ENCODE results near the gene ZNRF3.
"Not testable (repeated sequence)": the region's sequence is repeated elsewhere in the genome, so short reads cannot be mapped to it uniquely, and the experiment has no call there.

Gene ZNRF3

DNA sequence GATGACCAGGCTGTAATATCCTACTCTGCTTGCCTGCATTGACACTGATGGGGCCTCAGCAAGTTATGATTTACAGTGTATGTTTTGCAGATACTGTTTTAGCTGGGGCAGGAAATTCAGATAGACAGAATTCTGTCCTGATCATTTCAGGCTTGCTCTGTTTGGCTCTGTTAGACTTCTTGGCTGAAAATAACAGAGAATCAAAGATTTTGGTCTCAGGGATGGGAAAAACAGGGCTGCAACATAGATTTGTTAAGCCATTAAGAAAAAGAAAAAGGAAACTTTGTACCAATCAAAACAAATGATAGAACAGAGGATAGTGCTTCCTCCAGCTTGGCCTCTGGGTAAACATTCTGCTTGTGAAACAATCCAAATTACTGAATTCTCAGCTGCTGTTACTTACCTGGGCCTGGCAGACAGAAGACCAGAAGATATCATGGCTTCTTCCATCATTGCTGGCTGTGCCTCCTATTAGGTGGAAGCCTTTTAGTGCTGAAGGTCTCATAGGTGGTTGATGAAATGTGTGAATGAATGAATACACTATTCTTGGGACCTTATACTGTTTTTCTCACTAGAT is 22.0 kb downstream of the ZNRF3 start:
- no peak for FAIRE-seq
- no peak for DNase-seq (ENCODE audit: insufficient read length, low spot score)

GRCh38 chr22:28906312-28906711 is 22.9 kb downstream of the ZNRF3 start:
- DNase-seq (ENCODE audit: insufficient read length, low spot score) (no peak), FAIRE-seq (no peak)

DNA sequence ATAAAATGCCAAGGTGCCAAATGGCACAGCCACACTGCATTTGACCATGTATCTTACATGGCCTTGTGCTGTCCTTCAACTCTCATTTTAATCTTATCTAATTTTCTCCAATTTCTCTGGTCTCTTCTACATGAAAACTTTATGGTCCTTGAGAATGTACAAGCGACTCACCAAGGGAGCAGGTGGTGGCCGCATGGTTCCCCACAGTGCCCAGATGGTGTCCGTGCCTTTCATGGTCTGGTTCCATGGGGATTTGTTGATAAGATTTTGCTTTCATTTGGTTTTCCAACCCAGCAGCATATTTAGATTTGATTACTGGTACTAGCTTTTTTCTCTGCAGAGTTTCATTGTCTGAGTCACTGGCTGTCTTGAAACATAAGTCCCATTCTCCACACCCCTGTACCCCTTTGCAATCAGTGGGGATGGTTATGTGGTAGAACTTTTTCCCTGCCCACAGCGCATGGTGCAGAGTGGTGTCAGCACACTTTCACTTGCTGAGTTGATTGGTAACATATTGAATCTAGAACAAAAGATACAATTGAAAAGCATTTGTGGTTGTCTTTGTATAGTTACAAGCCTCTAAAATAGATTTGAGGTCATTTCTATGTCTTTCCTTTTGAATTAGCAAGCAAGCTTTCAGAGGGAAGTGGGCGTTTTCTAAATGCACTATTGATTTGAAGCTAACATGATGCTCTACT is 24.1 kb downstream of the ZNRF3 start:
- no peak for FAIRE-seq
- no peak for DNase-seq (ENCODE audit: insufficient read length, low spot score)

GRCh38 chr22:28908810-28909209 is 25.4 kb downstream of the ZNRF3 start:
- not testable (repeated sequence) for DNase-seq (ENCODE audit: insufficient read length, low spot score); FAIRE-seq

GRCh38 chr22:28909375-28909774 is 26.0 kb downstream of the ZNRF3 start:
- DNase-seq (ENCODE audit: insufficient read length, low spot score) (no peak), FAIRE-seq (no peak)

GRCh38 chr22:28910569-28911303 is 27.4 kb downstream of the ZNRF3 start:
- FAIRE-seq, result no peak

GRCh38 chr22:28911304-28911690 is 27.9 kb downstream of the ZNRF3 start:
- FAIRE-seq, result no peak
- no peak for DNase-seq (ENCODE audit: insufficient read length, low spot score)

More at GRCh38 chr22:28910569-28911303, 27.4 kb downstream of the ZNRF3 start:
- DNase-seq (ENCODE audit: insufficient read length, low spot score), result no peak

GRCh38 chr22:28911777-28912669 is 28.7 kb downstream of the ZNRF3 start:
- DNase-seq (ENCODE audit: insufficient read length, low spot score), result no peak
- FAIRE-seq, result no peak

DNA sequence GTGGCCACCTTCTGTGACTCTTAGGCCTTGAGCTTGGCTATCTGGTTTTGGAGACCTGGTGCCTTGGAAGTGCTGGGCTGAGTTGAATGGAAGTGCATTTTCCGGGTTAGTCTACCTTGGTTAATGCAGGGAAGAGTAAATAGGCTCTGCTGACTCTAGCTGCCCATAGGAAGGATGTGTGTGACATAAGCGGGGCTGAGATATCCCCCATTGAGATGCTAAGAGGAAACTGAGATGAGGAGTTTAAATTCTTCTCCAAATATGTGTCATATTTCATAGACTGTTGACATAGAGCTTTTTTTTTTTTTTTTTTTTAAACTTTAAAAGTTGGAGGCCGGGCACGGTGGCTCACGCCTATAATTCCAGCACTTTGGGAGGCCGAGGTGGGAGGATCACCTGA is 30.8 kb downstream of the ZNRF3 start:
- no peak for FAIRE-seq

DNA sequence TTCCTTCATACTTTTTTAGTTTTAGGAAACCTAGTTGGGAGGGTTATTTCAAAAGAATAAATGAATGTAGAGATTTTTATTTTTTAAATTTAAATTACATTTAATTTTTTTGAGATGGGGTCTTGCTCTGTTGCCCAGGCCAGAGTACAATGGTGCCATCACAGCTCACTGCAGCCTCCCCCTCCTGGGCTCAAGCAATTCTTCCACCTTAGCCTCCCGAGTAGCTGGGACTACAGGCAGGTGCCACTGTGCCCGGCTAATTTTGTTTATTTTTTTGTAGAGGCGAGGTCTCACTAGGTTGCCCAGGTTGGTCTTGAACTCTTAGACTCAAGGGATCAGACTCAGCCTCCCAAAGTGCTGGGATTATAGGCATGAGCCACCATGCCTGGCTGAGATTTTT is 32.6 kb downstream of the ZNRF3 start:
- DNase-seq (ENCODE audit: insufficient read length, low spot score) (no peak), FAIRE-seq (no peak)

More for the DNA sequence above, 30.8 kb downstream of the ZNRF3 start:
- no peak for DNase-seq (ENCODE audit: insufficient read length, low spot score)

- FAIRE-seq (no peak), DNase-seq (ENCODE audit: insufficient read length, low spot score) (no peak)
Measured at GRCh38 chr22:28917747-28918549, 34.6 kb downstream of the ZNRF3 start.

GRCh38 chr22:28918550-28919271 is 35.3 kb downstream of the ZNRF3 start:
- FAIRE-seq (no peak), DNase-seq (ENCODE audit: insufficient read length, low spot score) (no peak)

GRCh38 chr22:28920757-28921584 is 37.6 kb downstream of the ZNRF3 start:
- DNase-seq (ENCODE audit: insufficient read length, low spot score) (no peak), FAIRE-seq (no peak)

GRCh38 chr22:28921585-28921879 is 38.2 kb downstream of the ZNRF3 start:
- DNase-seq (ENCODE audit: insufficient read length, low spot score), result no peak
- FAIRE-seq, result no peak

GRCh38 chr22:28922540-28923244 is 39.3 kb downstream of the ZNRF3 start:
- FAIRE-seq (no peak), DNase-seq (ENCODE audit: insufficient read length, low spot score) (no peak)

DNA sequence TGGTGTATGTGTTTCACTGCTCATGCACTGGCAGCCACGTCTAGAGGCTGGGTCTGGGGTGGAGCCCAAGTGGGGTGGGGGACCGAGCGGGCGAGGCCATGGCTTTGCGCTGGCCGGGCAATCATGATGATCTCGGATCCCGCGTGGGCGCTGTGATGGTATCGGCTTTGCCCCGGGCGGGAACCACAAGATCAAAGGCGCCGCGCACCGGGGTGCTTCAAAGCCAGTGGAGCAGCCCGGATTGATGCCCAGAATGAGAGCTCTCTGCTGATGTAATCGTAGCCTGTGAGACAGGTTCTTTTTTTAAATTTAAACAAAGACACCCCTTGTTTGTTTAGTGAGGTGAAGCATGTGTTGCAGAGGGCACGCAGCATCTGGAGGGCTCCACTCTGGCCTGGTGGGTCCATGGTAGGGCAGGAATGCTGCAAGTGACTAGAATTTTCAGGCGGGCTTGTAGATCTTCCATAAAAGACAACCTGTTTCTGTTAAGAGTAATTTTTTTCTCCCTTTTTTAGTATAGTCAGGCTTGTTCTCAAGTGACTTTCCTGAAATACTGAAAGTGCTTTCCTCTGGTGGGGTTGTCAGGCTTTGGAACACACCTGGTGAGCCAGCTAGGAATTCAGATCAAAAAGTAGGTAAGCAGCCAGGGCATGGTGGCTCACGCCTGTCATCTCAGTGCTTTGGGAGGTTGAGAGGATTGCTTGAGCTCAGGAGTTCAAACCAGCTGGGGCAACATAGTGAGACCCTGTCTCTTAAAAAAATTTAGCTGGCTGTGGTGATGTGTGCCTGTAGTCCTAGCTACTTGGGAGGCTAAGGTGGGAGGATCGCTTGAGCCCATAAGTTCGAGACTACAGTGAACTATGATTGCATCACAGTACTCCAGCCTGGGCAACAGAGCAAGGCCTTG is 40.7 kb downstream of the ZNRF3 start:
- FAIRE-seq, result no peak
- no peak for DNase-seq (ENCODE audit: insufficient read length, low spot score)

- no peak for DNase-seq (ENCODE audit: insufficient read length, low spot score)
- FAIRE-seq, result no peak
Measured at GRCh38 chr22:28925916-28926315, 42.5 kb downstream of the ZNRF3 start.

Data from HTR-8/SVneo (cell line).